ENCODE measurements around the gene RPRD1A.

GRCh38 chr18:36085195-36085594, 17.8 kb upstream of the RPRD1A start:
- TF ChIP-seq POLR2A (IDR thresholded peaks at IDR 0.05; ENCODE audit: borderline replicate concordance, extremely low read depth, insufficient read depth, insufficient read length) (no peak), JUND (IDR thresholded peaks at IDR 0.05) (no peak), ATF3 (IDR thresholded peaks at IDR 0.05) (no peak), CTCF (IDR thresholded peaks at IDR 0.05 in 2 of 3, conservative IDR thresholded peaks at IDR 0.05 in 1 of 3; ENCODE audit: borderline replicate concordance in 1 of 3, insufficient read depth in 1 of 3, low read depth in 2 of 3, low read length in 2 of 3) (no peak), SIN3A (IDR thresholded peaks at IDR 0.05; ENCODE audit: low read depth) (no peak), MAX (IDR thresholded peaks at IDR 0.05) (no peak), EZH2 (IDR thresholded peaks at IDR 0.05) (no peak), POLR2AphosphoS5 (IDR thresholded peaks at IDR 0.05; ENCODE audit: low read depth, low read length) (no peak), TCF7L2 (IDR thresholded peaks at IDR 0.05; ENCODE audit: borderline replicate concordance, extremely low read depth, insufficient read depth, insufficient read length) (no peak), YY1 (IDR thresholded peaks at IDR 0.05; ENCODE audit: extremely low read depth, insufficient replicate concordance, low read depth, low read length) (no peak)

Data from HCT116 (cell line).